GM12892 (cell line): Measurements from ENCODE around the gene TMEM131.

Experiments
- POLR2A ChIP-seq: IDR thresholded peaks from 2 replicates; pipeline ENCODE4 v1.6.1; 2011; ENCODE audit warnings: low read depth, low read length, control low read depth
- POLR2AphosphoS5 ChIP-seq: IDR thresholded peaks from 2 replicates; pipeline ENCODE4 v1.6.1; 2011; ENCODE audit warnings: low read depth, low read length, control low read depth

- TF ChIP-seq POLR2A, result no peak
- no peak for TF ChIP-seq POLR2AphosphoS5
Measured at GRCh38 chr2:97963880-97964279, 31.9 kb downstream of the TMEM131 start.
